Jurkat, Clone E6-1 (cell line): ENCODE results near the gene MAPT.
"Not testable (repeated sequence)": the region's sequence is repeated elsewhere in the genome, so short reads cannot be mapped to it uniquely, and the experiment has no call there.

Source experiments
- DNase-seq: peaks from one replicate; pipeline ENCODE4 v3.0.0-alpha.2; 2011; ENCODE audit warnings: low read depth, low spot score
- H3K4me3 ChIP-seq: 2 replicates; pipeline ENCODE4 v1.5.1; 2011; ENCODE audit warnings: mild to moderate bottlenecking, low read length, control low read depth, moderate library complexity

Gene MAPT

GRCh38 chr17:45857977-45858708 lies 36.2 kb upstream of the MAPT start:
- H3K4me3 ChIP-seq: no peak overlapping the region
- DNase-seq: no peak

GRCh38 chr17:45861165-45861564 lies 33.2 kb upstream of the MAPT start:
- H3K4me3 ChIP-seq: no peak overlapping the region
- no peak for DNase-seq

- H3K4me3 ChIP-seq, DNase-seq: not testable (repeated sequence)
Measured at GRCh38 chr17:45862127-45862526, 32.2 kb upstream of the MAPT start.

GRCh38 chr17:45863857-45864654 lies 30.3 kb upstream of the MAPT start:
- DNase-seq: no peak

GRCh38 chr17:45867171-45867570 lies 27.2 kb upstream of the MAPT start:
- H3K4me3 ChIP-seq: no peak overlapping the region
- DNase-seq: no peak

More at GRCh38 chr17:45863857-45864654, 30.3 kb upstream of the MAPT start:
- no peak overlapping the region for H3K4me3 ChIP-seq

GRCh38 chr17:45867702-45868101 lies 26.7 kb upstream of the MAPT start:
- no peak overlapping the region for H3K4me3 ChIP-seq
- no peak for DNase-seq

- H3K4me3 ChIP-seq: no peak overlapping the region
- no peak for DNase-seq
Measured at GRCh38 chr17:45868276-45868675, 26.1 kb upstream of the MAPT start.

- no peak for DNase-seq
- H3K4me3 ChIP-seq: no peak overlapping the region
Measured at GRCh38 chr17:45869676-45870341, 24.5 kb upstream of the MAPT start.

GRCh38 chr17:45870342-45870974 lies 23.9 kb upstream of the MAPT start:
- no peak overlapping the region for H3K4me3 ChIP-seq
- DNase-seq: no peak

GRCh38 chr17:45871718-45872117 lies 22.6 kb upstream of the MAPT start:
- no peak overlapping the region for H3K4me3 ChIP-seq
- DNase-seq: no peak

DNA sequence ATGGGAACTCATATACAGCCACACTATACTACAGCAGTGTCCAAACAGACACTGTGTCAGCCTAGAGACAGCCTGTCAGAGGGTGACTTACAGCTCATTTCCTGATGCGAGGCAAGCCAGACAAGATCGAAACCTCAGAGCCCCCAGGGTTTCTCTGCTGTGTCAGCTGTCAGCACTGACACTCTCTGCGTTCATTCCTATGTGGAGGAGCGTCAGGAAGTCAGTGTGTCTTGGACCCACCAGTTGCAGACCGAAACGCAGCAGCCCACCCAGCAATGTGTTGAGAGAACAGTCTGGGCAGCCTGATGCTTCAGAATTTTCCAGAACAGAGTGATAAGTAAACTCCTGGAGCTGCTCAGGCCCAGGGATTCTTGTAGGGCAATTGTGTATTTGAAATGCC lies 20.6 kb upstream of the MAPT start:
- no peak for DNase-seq
- H3K4me3 ChIP-seq: no peak overlapping the region

- DNase-seq: no peak
Measured at GRCh38 chr17:45874151-45874550, 20.2 kb upstream of the MAPT start.

DNA sequence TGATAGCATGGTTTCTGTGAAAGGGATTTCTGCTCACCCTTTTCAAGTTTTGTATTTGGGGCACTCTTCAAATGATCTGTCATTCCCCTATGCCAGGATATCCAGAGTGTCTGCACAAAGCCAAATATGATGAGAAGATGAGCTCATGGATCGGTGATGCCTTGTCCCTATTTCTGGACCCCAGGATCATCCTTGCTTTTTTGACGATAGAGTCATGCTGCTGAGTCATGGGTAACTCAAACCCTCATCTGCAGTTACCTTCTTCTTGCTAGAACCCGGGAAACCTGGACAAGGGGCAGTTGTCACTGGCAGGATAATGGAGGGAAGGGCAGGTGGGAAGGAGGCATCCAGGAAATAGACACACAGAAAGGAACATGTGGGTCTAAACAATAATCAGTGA lies 17.8 kb upstream of the MAPT start:
- H3K4me3 ChIP-seq: no peak overlapping the region
- DNase-seq: no peak

More at GRCh38 chr17:45874151-45874550, 20.2 kb upstream of the MAPT start:
- H3K4me3 ChIP-seq: no peak overlapping the region

- H3K4me3 ChIP-seq: no peak overlapping the region
- DNase-seq: no peak
Measured at GRCh38 chr17:45877467-45877866, 16.9 kb upstream of the MAPT start.

- no peak for DNase-seq
- H3K4me3 ChIP-seq: no peak overlapping the region
Measured at GRCh38 chr17:45883063-45883462, 11.3 kb upstream of the MAPT start.

- no peak for DNase-seq
- no peak overlapping the region for H3K4me3 ChIP-seq
Measured at GRCh38 chr17:45886852-45887251, 7.5 kb upstream of the MAPT start.

DNA sequence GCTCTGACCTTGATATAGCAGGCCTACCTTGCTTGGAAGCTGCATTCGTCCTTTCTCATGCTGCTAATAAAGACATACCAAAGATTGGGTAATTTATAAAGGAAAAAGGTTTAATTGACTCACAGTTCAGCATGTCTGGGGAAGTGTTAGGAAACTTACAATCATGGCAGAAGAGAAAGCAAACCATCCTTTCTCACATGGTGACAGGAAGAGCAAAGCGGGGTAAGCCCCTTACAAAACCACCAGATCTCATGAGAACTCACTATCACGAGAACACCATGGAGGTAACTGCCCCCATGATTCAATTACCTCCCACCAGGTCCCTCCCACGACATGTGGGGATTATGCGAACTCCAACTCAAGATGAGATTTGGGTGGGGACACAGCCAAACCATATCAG lies 6.0 kb upstream of the MAPT start:
- no peak overlapping the region for H3K4me3 ChIP-seq

GRCh38 chr17:45889579-45889978 lies 4.8 kb upstream of the MAPT start:
- no peak for DNase-seq
- H3K4me3 ChIP-seq: no peak overlapping the region

More for the DNA sequence above, 6.0 kb upstream of the MAPT start:
- DNase-seq: no peak

- DNase-seq: no peak
- peak overlapping the region; percentile 49; the same call in 1 of the 2 replicates for H3K4me3 ChIP-seq
Measured at GRCh38 chr17:45893725-45894021, 681 bp upstream of the MAPT start.
